GM12873 (cell line): ENCODE measurements around the gene CD96.

Experiments
- TF ChIP-seq, protein P1 (sequence below): IDR thresholded peaks from 2 replicates; pipeline ENCODE4 v1.5.1; 2012; ENCODE audit warnings: low read depth, mild to moderate bottlenecking, moderate library complexity, low read length, control low read depth; ENCODE audit not compliant: insufficient read depth; ENCODE audit errors: missing control alignments

Gene CD96

DNA sequence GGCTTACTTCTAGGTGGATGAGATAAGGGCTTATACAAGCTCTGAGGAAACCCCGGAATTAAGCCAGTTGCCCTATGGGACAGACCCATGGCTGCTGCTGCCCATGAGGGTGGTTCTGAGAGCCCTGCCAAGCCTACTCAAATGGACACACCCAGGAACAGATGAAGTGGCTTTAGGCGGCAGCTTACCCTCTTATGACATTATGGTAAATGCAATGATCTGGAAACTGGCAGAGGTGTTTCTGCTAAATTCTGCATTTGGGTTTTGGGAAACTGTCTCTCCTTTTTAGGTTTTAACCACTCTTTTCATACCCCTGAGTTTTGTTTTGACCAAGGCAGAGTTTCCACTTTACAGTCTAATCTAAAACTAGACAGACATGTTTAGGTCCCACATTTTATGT lies 62.1 kb downstream of the CD96 start:
- TF ChIP-seq, protein P1, sequence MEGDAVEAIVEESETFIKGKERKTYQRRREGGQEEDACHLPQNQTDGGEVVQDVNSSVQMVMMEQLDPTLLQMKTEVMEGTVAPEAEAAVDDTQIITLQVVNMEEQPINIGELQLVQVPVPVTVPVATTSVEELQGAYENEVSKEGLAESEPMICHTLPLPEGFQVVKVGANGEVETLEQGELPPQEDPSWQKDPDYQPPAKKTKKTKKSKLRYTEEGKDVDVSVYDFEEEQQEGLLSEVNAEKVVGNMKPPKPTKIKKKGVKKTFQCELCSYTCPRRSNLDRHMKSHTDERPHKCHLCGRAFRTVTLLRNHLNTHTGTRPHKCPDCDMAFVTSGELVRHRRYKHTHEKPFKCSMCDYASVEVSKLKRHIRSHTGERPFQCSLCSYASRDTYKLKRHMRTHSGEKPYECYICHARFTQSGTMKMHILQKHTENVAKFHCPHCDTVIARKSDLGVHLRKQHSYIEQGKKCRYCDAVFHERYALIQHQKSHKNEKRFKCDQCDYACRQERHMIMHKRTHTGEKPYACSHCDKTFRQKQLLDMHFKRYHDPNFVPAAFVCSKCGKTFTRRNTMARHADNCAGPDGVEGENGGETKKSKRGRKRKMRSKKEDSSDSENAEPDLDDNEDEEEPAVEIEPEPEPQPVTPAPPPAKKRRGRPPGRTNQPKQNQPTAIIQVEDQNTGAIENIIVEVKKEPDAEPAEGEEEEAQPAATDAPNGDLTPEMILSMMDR: no peak

DNA sequence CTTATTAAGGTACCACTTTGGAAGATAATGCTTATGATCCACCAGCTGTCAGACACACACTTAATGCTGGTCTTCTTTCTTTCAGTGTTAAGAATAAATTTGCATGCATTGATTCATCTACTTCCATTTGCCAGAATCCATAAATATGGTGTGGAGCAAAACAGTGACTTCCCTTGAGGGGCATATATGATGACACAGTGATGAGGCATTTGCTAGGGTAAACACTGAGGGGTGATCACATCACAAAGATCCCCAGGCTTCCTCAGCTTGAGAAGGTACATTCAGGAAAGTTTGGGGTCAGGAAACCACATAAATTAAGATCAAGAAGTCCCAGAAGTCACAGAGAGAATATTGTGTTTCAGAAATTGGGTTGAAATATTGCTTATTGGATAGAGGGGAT lies 63.0 kb downstream of the CD96 start:
- TF ChIP-seq, protein P1: no peak

DNA sequence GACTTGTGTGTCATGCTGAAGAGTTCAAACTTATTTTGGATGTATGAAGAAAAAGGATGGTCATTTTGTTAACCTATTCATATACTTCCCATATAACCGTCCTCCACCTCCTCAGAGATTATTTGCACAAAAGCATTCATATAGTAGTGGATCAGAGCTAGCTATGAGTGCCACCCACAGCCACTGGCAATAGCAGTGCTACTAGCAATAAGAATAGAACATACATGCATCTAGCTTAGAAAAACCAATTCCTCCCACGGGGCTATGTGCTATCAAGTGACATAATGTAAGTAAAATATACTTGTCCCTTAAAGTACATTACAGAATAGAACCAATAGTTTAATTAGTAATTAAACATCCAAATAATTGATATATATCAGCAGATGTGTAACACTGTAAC lies 63.5 kb downstream of the CD96 start:
- TF ChIP-seq, protein P1: no peak

DNA sequence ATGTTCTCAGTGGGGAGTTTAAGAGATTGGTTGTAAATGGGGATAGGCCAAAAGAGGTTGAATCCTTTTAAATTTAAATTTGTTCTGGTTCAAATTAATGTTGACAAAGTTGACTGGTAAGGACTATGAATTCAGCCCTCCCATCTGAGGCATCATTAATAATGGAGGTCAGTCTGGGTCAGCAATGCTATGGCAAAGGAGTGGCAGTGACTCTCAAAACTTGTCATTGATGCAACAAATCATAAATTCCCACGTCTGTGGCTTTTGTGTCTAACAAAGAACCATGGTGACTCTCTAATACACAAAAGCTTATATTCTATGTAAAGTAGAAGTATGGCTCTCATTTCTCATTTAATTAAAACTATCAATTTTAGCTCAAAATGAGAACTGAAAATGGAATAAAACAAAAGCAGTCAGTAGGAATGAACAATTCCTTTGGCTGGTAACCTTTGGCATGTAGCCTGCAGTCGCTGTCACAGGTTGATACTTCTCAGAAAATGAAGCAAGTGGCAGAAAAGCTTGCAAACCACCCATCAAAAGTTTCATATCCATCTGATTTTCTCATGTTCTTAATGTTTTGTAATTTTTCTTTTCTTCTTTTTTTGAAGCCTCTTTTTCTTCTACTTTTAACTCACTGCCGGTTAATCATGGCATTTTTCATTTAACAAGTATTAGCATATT lies 65.4 kb downstream of the CD96 start:
- TF ChIP-seq, protein P1: no peak

DNA sequence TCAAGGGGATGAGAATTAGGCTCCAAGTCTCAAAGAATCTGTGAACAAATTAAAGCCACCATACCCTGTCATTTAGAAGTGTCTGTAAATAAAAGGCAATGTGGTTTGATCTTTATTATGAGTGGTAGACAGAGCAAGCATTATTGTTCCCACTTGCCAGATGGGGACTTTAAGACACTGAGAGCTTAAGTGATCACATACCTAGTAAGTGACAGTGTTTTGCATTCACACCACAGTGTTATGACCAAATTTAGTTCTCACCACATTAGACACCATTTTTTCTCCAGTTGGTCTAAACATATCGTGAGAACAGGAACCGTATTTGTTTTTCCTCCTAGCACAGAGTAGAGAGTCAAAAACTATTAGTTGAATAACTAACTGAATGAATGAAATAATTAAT lies 66.4 kb downstream of the CD96 start:
- TF ChIP-seq, protein P1: no peak

DNA sequence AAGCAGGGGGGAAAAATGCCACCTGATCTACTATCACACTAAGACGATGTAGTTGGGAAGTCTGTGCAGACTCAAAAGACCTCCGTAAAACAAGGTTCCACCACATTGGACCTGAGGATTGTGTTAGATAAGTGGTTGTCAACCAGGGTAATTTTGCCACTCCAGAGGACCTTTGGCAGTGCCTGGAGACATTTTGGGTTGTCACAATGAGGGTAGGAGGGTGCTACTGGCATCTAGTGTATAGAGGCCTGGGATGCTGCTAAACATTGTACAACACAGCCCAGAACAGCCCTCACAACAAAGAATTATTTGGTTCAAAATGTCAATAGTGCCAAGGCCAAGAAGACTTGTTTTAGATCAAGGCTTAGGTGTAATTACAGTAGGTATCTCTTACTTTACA lies 67.7 kb downstream of the CD96 start:
- TF ChIP-seq, protein P1: no peak

DNA sequence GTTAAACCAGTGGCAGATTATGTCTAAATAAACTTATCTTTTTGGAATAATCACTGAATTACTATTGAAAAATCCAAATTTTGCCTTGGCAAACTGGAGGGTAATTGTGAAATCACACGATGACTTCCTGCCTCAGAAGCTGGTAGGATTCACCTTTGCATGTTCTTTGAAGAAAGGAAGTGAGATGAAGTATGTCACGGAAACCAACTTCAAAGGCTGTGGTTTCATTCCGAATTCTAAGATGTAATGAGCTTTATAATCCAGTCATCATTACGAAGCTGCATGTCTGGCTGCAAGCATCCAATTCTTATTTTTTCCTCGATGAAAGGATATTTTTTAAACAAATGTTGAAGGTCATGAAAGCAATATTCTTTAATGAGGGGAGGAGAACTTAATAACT lies 68.2 kb downstream of the CD96 start:
- TF ChIP-seq, protein P1: no peak
